Stimulated activated CD8-positive, alpha-beta memory T cell treated with anti-CD3 and anti-CD28 coated beads, Interleukin-4, amount 100 ng/mL, for 24 hours (primary cell): ENCODE data around the gene ANKDD1B.
"Not testable (repeated sequence)": the region's sequence is repeated elsewhere in the genome, so short reads cannot be mapped to it uniquely, and the experiment has no call there.

Source experiments
- DNase-seq: peaks from one replicate; pipeline ENCODE4 v3.0.0-alpha.2; 2020; ENCODE audit warnings: low read depth

Gene ANKDD1B

GRCh38 chr5:75660678-75661465, 49.6 kb downstream of the ANKDD1B start:
- DNase-seq, result no peak

DNA sequence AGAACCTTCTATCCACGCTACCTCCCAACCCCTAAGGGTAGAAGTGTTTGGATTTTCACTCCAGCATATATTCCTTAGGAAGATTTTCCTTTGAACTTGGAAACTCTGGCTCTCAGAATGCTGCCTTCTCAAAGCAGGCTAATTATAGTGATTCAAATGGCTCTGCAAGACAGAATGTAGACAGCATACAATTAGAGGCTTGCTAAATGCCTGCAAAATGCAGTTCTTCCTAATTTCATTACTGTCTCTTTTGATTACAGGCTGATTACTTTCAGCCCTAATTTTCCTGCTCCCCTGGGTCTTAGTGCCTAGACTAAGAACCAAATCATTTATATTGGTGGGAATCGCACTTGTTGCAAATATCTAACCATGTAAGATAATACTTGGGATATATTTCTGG, 50.8 kb downstream of the ANKDD1B start:
- DNase-seq, result no peak

GRCh38 chr5:75663579-75664284, 52.5 kb downstream of the ANKDD1B start:
- DNase-seq, result no peak

DNA sequence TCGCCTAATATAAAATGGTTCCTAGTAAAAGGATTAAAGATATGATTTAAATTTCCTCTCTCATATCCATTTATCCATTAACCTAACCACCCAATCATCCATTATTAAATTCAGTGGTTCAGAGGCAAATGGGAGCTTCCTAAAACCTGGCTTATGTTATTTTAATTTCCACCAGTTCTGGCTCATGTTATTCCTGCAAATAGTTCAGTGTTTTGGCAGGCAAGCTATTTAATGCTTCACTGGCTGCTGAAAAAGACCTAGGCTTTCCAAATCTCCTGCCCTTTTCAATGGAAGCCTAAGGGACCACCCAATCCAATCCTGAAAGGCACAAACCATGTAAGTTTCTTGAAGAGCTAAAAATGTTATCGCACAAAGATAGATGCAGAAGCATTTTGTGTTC, 53.7 kb downstream of the ANKDD1B start:
- no peak for DNase-seq

- DNase-seq, result no peak
Observed at GRCh38 chr5:75666801-75667200, 55.5 kb downstream of the ANKDD1B start.

GRCh38 chr5:75667586-75667985, 56.3 kb downstream of the ANKDD1B start:
- DNase-seq, result no peak

GRCh38 chr5:75668445-75668844, 57.2 kb downstream of the ANKDD1B start:
- no peak for DNase-seq

GRCh38 chr5:75668977-75669689, 57.9 kb downstream of the ANKDD1B start:
- peak; percentile 38 for DNase-seq

- no peak for DNase-seq
Observed at GRCh38 chr5:75670577-75670976, 59.3 kb downstream of the ANKDD1B start.

GRCh38 chr5:75671506-75671905, 60.3 kb downstream of the ANKDD1B start:
- DNase-seq, result no peak

- DNase-seq, result no peak
Observed at GRCh38 chr5:75672616-75673015, 61.4 kb downstream of the ANKDD1B start.

GRCh38 chr5:75675783-75676182, 64.5 kb downstream of the ANKDD1B start:
- DNase-seq, result no peak

- no peak for DNase-seq
Observed at GRCh38 chr5:75677607-75678006, 66.4 kb downstream of the ANKDD1B start.

GRCh38 chr5:75678155-75678554, 66.9 kb downstream of the ANKDD1B start:
- no peak for DNase-seq

- no peak for DNase-seq
Observed at GRCh38 chr5:75681125-75681830, 70.0 kb downstream of the ANKDD1B start.

GRCh38 chr5:75685141-75685540, 73.9 kb downstream of the ANKDD1B start:
- DNase-seq, result no peak

DNA sequence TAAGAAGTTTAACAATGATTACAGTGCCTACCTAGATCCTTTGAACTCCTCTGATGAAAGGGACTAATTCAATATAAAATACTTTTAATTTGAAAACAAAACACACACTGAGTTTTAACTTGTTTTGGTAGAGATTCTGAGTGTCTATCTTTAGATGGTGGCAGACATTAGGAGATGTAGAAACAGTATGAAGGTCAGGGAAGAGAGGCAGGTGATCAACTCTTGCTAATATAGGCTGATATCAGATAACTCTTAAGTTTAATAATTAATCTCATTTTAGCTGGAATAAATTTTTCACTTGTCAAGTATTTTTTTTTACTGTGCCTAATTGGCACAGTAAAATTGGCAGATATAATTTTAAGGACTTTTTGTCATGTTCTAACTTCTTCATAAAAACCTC, 75.2 kb downstream of the ANKDD1B start:
- DNase-seq, result no peak

DNA sequence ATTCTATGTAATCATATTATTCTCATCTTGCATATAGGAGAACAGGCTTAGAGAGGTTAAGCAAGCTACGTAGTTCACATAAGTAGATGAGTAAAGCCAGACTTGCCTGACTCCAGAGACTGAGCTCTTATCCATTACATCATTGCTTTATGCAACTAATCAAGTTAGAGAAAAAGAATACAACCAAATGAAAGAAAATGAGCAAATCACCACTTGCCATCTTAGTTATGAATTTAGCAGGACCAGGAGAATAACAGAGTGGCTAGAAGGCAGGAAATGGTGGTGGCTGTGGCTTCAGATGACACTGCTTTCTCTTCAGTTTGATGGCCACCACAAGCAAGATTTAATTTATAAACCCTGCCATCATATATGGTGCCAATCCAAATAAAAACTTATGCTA, 79.4 kb downstream of the ANKDD1B start:
- DNase-seq, result no peak

GRCh38 chr5:75694781-75695180, 83.5 kb downstream of the ANKDD1B start:
- DNase-seq, result no peak

GRCh38 chr5:75695472-75696351, 84.5 kb downstream of the ANKDD1B start:
- DNase-seq, result not testable (repeated sequence)

DNA sequence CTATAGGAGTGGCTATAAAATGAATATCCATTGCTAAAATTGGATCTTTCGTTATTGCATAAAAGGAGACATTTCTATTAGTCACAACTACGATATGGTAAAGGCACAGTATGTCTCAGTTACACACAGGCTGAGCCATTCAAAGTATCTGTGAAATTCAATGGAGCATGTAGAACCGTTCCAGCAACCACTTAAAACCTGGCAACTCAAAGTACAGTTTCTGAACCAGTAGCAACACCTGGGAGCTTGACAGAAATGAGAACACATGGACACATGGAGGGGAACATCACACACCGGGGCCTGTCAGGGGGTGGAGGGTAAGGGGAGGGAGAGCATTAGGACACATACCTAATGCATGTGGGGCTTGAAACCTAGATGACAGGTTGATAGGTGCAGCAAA, 90.6 kb downstream of the ANKDD1B start:
- DNase-seq, result no peak
